GM13977 (cell line): ENCODE measurements around the gene KBTBD7.
A peak's percentile ranks its signal among the peaks of the same experiment; 100 is the strongest.

Experiments used
- DNase-seq: peaks from one replicate; pipeline ENCODE4 v3.0.0; 2012; ENCODE audit warnings: low spot score
- CTCF ChIP-seq: IDR thresholded peaks from 2 replicates; pipeline ENCODE4 v1.5.1; 2012; ENCODE audit warnings: mild to moderate bottlenecking, control low read depth; ENCODE audit not compliant: insufficient read depth; ENCODE audit errors: extremely low read depth, missing control alignments
- in situ Hi-C: fragments of 300-500 bp; cut with MboI; formaldehyde crosslinking; loops from one replicate; pipeline ENCODE4 v1.12.0; 2022; ENCODE audit warnings: low sequenced_read_pairs, low pct_unique_long_range_greater_than_20kb, mixed read lengths, inconsistent platforms; ENCODE audit not compliant: unreplicated experiment

The KBTBD7 gene

GRCh38 chr13:41200126-41200525 is 5.8 kb upstream of the KBTBD7 start:
- no peak for TF ChIP-seq CTCF
- in situ Hi-C loops: no loop called here
- no peak for DNase-seq

- peak; percentile 34 for DNase-seq
- in situ Hi-C loops: no loop called here
- no peak for TF ChIP-seq CTCF
Measured at GRCh38 chr13:41199526-41199925, 5.2 kb upstream of the KBTBD7 start.

- TF ChIP-seq CTCF: no peak
- in situ Hi-C loops: no loop called here
- DNase-seq: no peak
Measured at GRCh38 chr13:41199079-41199478, 4.7 kb upstream of the KBTBD7 start.

- peak; percentile 28 for TF ChIP-seq CTCF
- in situ Hi-C loops: no loop called here
- DNase-seq: no peak
Measured at GRCh38 chr13:41196620-41197019, 2.3 kb upstream of the KBTBD7 start.

- in situ Hi-C loops: no loop called here
- no peak for TF ChIP-seq CTCF
- no peak for DNase-seq
Measured at GRCh38 chr13:41196011-41196410, 1.6 kb upstream of the KBTBD7 start.

- TF ChIP-seq CTCF: no peak
- in situ Hi-C loops: no loop called here
- DNase-seq: no peak
Measured at GRCh38 chr13:41193469-41193868, 900 bp downstream of the KBTBD7 start.

GRCh38 chr13:41188584-41188983 is 5.8 kb downstream of the KBTBD7 start:
- TF ChIP-seq CTCF: no peak
- DNase-seq: no peak
- in situ Hi-C loops: no loop called here
